Esophagus muscularis mucosa (tissue), 4 donors: ENCODE results near the gene AJAP1. TPM values are rescaled to one million over a fixed set of nuclear protein-coding genes. Genes with fewer than 3 reads are reported as not detected.
"Not testable (repeated sequence)": the region's sequence is repeated elsewhere in the genome, so short reads cannot be mapped to it uniquely, and the experiment has no call there.

Experiments
- DNase-seq: peaks from one replicate; pipeline ENCODE4 v3.0.0-alpha.2; 2017; ENCODE audit errors: extremely low spot score
- H3K27ac ChIP-seq, 4 donors: fragments of 200-600 bp; sonication (generic); replicated peaks in 1 of 4; 1 replicate in 3 of 4; 2 replicates in 1 of 4; pipeline ENCODE4 v1.5.1; 2016 to 2019; ENCODE audit warnings: mild to moderate bottlenecking in 1 of 4
- H3K27me3 ChIP-seq, 4 donors: fragments of 200-600 bp; sonication (generic); one replicate each; pipeline versions ENCODE4 v1.5.1 to v1.6.0; 2016 to 2019
- H3K36me3 ChIP-seq, 4 donors: fragments of 200-600 bp; sonication (generic); one replicate each; pipeline ENCODE4 v1.5.1; 2016 to 2019
- H3K4me1 ChIP-seq, 4 donors: fragments of 200-600 bp; sonication (generic); one replicate each; pipeline ENCODE4 v1.5.1; 2016 to 2019
- H3K4me3 ChIP-seq, 4 donors: fragments of 200-600 bp; sonication (generic); 1 replicate in 2 of 4; 2 replicates in 2 of 4; pipeline ENCODE4 v1.5.1; 2016 to 2019; ENCODE audit warnings: mild to moderate bottlenecking in 4 of 4, moderate library complexity in 1 of 4
- H3K9me3 ChIP-seq, 4 donors: fragments of 200-600 bp; sonication (generic); 1 replicate in 3 of 4; 2 replicates in 1 of 4; pipeline ENCODE4 v1.5.1; 2016 to 2019
- EP300 ChIP-seq: sonication (generic); formaldehyde crosslinking; IDR thresholded peaks from one replicate; pipeline ENCODE4 v1.6.1; 2017; ENCODE audit warnings: antibody characterized with exemption
- POLR2A ChIP-seq: fragments of 450-650 bp; IDR thresholded peaks from one replicate; pipeline ENCODE4 v1.6.1; 2017; ENCODE audit warnings: antibody characterized with exemption, moderate library complexity, mild to moderate bottlenecking, low read depth
- POLR2AphosphoS5 ChIP-seq, 2 donors: sonication (generic); formaldehyde crosslinking; IDR thresholded peaks; one replicate each; pipeline ENCODE4 v1.6.1; 2017; ENCODE audit warnings: antibody characterized with exemption in 2 of 2
- WGBS: methylation state at CpG from one replicate; pipeline ENCODE4 v1.1.5; 2018; 5-methylcytosine and 5-hydroxymethylcytosine counted together
- intact Hi-C: fragments of 100-400 bp; cut with DNase I; formaldehyde crosslinking; loops from one replicate; pipeline ENCODE4 v1.15.1; 2023
- total RNA-seq, 4 donors: library from RNA; depleted of rRNA; stranded (reverse); fragments of >200 nt; gene quantifications; one replicate each; pipeline versions ENCODE4 v1.1.0 to v1.2.1, GENCODE V29; 2016
- TF ChIP-seq, protein P1 (sequence below), 3 experiments: fragments of 200-600 bp in 2 of 3; fragments of 450-650 bp in 1 of 3; sonication (generic) in 2 of 3; IDR thresholded peaks; one replicate each; pipeline ENCODE4 v1.5.1; 2017 to 2019; ENCODE audit warnings: antibody characterized with exemption in 3 of 3, mild to moderate bottlenecking in 2 of 3, moderate library complexity in 1 of 3

The AJAP1 gene
- total RNA-seq, 4 donors from 2014 or later: 0.40 to 0.84 (median 0.54) TPM

DNA sequence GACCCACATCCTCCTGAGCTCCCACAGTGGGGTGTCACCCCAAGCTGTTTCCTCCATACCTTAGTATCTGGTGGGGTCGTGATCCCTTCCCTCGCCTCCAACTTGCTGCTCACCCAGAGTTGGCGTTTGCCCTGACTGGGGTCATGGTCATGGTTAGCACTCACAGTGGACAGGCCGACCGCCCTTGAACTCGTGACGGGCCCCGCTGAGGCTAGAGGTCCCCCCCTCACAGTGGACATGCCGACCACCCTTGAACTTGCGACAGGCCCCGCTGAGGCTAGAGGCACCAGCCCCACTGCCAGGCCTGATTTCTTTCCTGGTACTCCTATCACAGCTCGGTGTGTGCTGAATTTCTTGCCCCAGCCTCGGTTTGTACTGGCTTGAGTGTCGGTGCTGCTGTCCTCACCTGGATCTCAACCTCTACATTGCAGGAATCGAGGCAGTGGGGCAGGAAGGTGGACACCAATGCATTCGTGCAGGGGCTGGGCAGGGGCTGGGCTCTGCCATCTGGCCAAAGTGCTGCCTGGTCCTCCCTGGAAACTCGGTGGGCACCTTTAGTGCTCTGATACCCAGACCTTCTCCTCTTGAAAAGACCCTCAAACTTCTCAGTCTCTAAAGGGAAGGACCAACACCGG is 37.5 kb upstream of the AJAP1 start:
- intact Hi-C loops: no loop called here
- no peak overlapping the region for H3K4me3 ChIP-seq
- H3K27me3 ChIP-seq: peaks cover 0 to 9% (median 0%) of the 10 kb centered on the region in 4 donors
- H3K36me3 ChIP-seq: no peaks in the 10 kb centered on the region
- 86% methylated on average over 15 of the region's 18 CpGs for WGBS
- no peaks in the 10 kb centered on the region for H3K4me1 ChIP-seq
- H3K9me3 ChIP-seq: no peaks in the 10 kb centered on the region
- no peak for DNase-seq
- TF ChIP-seq POLR2A (no peak), EP300 (no peak)
- TF ChIP-seq, protein P1, sequence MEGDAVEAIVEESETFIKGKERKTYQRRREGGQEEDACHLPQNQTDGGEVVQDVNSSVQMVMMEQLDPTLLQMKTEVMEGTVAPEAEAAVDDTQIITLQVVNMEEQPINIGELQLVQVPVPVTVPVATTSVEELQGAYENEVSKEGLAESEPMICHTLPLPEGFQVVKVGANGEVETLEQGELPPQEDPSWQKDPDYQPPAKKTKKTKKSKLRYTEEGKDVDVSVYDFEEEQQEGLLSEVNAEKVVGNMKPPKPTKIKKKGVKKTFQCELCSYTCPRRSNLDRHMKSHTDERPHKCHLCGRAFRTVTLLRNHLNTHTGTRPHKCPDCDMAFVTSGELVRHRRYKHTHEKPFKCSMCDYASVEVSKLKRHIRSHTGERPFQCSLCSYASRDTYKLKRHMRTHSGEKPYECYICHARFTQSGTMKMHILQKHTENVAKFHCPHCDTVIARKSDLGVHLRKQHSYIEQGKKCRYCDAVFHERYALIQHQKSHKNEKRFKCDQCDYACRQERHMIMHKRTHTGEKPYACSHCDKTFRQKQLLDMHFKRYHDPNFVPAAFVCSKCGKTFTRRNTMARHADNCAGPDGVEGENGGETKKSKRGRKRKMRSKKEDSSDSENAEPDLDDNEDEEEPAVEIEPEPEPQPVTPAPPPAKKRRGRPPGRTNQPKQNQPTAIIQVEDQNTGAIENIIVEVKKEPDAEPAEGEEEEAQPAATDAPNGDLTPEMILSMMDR (IDR thresholded peaks at IDR 0.05): no peak
- H3K27ac ChIP-seq: no peak overlapping the region

DNA sequence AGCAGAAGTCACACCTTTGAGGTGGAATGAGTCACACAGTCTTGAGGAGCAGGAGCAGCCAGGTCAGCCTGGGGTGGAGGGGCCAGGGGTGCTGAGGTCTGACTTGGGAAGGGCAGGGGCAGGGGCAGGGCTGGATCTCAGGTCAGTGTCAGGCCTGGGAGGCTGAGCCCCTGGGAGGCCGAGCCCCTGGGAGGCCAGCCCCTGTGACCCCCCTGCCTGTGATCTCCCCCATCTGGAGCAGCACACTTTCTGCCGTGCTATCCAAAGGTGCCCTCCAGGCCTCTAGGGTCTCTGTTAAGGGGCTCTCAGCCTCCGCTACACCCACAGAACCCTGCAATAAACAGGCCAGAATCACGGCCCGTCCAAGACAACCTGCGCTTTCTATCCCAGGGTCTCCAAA is 36.9 kb upstream of the AJAP1 start:
- 91% methylated on average over 4 of the region's 6 CpGs for WGBS
- H3K4me3 ChIP-seq: no peak overlapping the region
- TF ChIP-seq POLR2A: no peak
- no peak for TF ChIP-seq EP300
- TF ChIP-seq, protein P1 (IDR thresholded peaks at IDR 0.05): no peak
- TF ChIP-seq POLR2AphosphoS5 (IDR thresholded peaks at IDR 0.05): no peak
- no peaks in the 10 kb centered on the region for H3K4me1 ChIP-seq
- no peaks in the 10 kb centered on the region for H3K36me3 ChIP-seq
- intact Hi-C loops: no loop called here
- DNase-seq: no peak
- no peak overlapping the region for H3K27ac ChIP-seq
- no peaks in the 10 kb centered on the region for H3K9me3 ChIP-seq
- peaks cover 0 to 9% (median 0%) of the 10 kb centered on the region in 4 donors for H3K27me3 ChIP-seq

DNA sequence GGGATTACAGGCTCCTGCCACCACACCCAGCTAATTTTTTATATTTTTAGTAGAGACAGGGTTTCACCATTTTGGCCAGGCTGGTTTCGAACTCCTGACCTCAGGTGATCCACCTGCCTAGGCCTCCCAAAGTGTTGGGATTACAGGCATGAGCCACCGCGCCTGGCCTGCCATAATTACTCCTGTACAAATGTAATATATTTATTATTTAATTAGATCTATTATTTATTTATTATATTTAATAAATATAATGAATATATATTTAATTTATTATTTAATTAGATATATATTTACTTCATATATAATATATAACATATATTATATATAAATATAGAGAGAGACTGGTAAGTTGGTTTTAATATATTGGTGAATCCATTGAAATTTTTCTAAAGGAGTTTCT is 35.6 kb upstream of the AJAP1 start:
- intact Hi-C loops, H3K27ac ChIP-seq, DNase-seq, H3K4me1 ChIP-seq, H3K9me3 ChIP-seq, H3K4me3 ChIP-seq, H3K36me3 ChIP-seq: not testable (repeated sequence)
- peaks cover 0 to 18% (median 3%) of the 10 kb centered on the region in 4 donors for H3K27me3 ChIP-seq
- 98% methylated on average over 3 of the region's 3 CpGs for WGBS

DNA sequence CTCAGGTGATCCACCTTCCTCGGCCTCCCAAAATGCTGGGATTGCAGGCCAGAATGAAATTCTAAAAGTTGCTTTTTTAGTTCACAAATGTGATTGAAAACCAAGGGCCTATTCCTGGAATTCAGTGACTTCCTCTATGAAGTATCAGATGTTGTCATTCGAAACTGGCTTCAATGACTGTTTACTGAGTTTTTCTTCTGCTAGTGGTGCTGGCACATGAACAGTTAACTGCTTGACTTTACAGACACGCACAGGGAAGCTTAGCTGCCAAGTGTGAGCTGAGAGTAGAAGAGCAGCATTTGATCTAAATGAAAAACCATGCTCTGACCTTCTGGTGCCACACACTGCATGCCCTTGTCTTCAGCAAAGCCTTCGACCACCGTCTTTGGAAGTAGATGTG is 32.8 kb upstream of the AJAP1 start:
- DNase-seq: no peak
- Histone ChIP-seq H3K9me3 (no peaks in the 10 kb centered on the region), H3K36me3 (no peaks in the 10 kb centered on the region), H3K4me3 (no peak overlapping the region), H3K4me1 (no peaks in the 10 kb centered on the region), H3K27me3 (peaks cover 0 to 16% (median 3%) of the 10 kb centered on the region in 4 donors), H3K27ac (no peak overlapping the region)
- 61% methylated on average over 5 of the region's 5 CpGs for WGBS
- intact Hi-C loops: no loop called here
- no peak for TF ChIP-seq EP300
- TF ChIP-seq POLR2AphosphoS5 (IDR thresholded peaks at IDR 0.05): no peak
- TF ChIP-seq, protein P1 (IDR thresholded peaks at IDR 0.05): no peak
- no peak for TF ChIP-seq POLR2A

DNA sequence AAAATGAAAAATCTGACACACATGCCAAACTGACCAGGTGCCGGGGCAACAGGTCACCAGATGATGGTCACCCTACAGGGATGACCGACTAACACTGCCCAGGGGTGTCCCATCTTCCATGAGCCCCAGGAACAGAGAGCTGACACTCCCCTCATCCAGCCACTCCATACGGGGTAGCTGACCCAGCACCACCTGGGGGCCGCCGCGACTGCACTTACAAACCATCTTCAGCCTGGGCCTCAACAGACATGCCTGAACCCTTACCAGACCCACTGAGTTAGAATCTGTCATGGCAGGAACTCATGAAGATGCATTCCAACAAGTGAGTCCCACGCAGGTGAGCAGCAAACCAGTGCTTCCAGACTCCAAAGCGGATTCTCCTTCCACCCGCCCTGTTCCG is 31.6 kb upstream of the AJAP1 start:
- DNase-seq: no peak

More for the DNA sequence above, 31.6 kb upstream of the AJAP1 start:
- intact Hi-C loops: no loop called here
- H3K9me3 ChIP-seq: no peaks in the 10 kb centered on the region
- peaks cover 0 to 16% (median 3%) of the 10 kb centered on the region in 4 donors for H3K27me3 ChIP-seq
- WGBS: 90% methylated on average over 10 of the region's 10 CpGs
- TF ChIP-seq POLR2A (no peak), POLR2AphosphoS5 (IDR thresholded peaks at IDR 0.05) (no peak), EP300 (no peak)
- TF ChIP-seq, protein P1 (IDR thresholded peaks at IDR 0.05): no peak
- H3K36me3 ChIP-seq: no peaks in the 10 kb centered on the region
- no peak overlapping the region for H3K27ac ChIP-seq
- H3K4me3 ChIP-seq: no peak overlapping the region
- H3K4me1 ChIP-seq: no peaks in the 10 kb centered on the region
